ENCODE results near the gene GRIN3B.

- TF ChIP-seq POLR2A (IDR thresholded peaks at IDR 0.05), result no peak
- no peak for TF ChIP-seq POLR2AphosphoS5 (IDR thresholded peaks at IDR 0.05)
- no peak for TF ChIP-seq CTCF (IDR thresholded peaks at IDR 0.05)
These were observed 48.9 kb downstream of the GRIN3B start for GRCh38 chr19:1049106-1049505.
